ENCODE data around the gene COA5. TPM values are rescaled to one million over a fixed set of nuclear protein-coding genes. Genes with fewer than 3 reads are reported as not detected.

COA5 gene
- total and polyA plus RNA-seq, 4 donors = 20.2 to 60.7 (median 38.6) TPM

- peaks cover 3 to 62% (median 14%) of the 10 kb centered on the region in 4 donors for H3K36me3 ChIP-seq (ENCODE audit: control insufficient read depth in 4 of 4, insufficient read depth in 4 of 4, low read length in 4 of 4)
- no peak overlapping the region for H3K4me3 ChIP-seq
- H3K27ac ChIP-seq (ENCODE audit: low read depth in 1 of 2, low read length in 1 of 2) = no peak overlapping the region
- no peak for DNase-seq
- 96 to 97% methylated on average over 19 of the region's 19 CpGs for WGBS, 2 donors
- no peak for ATAC-seq (ENCODE audit: insufficient read depth, low FRiP score)
- H3K9me3 ChIP-seq (ENCODE audit: control insufficient read depth in 4 of 4, insufficient read depth in 3 of 4, low read length in 3 of 4) = no peaks in the 10 kb centered on the region
- no peaks in the 10 kb centered on the region for H3K27me3 ChIP-seq (ENCODE audit: control insufficient read depth in 3 of 3, insufficient read depth in 3 of 3, low read length in 2 of 3)
- no peak for TF ChIP-seq CTCF (IDR thresholded peaks at IDR 0.05; ENCODE audit: control extremely low read depth, extremely low read depth)
- H3K9ac ChIP-seq (ENCODE audit: insufficient read depth in 1 of 2, low read length in 2 of 2) = no peak overlapping the region
- peaks cover 0 to 7% (median 6%) of the 10 kb centered on the region in 5 donors for H3K4me1 ChIP-seq (ENCODE audit: control insufficient read depth in 5 of 5, insufficient read depth in 5 of 5, low read length in 5 of 5)
These were observed 42.4 kb downstream of the COA5 start for GRCh38 chr2:98565941-98566340.

- H3K4me3 ChIP-seq = no peak overlapping the region
- H3K4me1 ChIP-seq (ENCODE audit: control insufficient read depth in 5 of 5, insufficient read depth in 5 of 5, low read length in 5 of 5) = peaks cover 0 to 7% (median 6%) of the 10 kb centered on the region in 5 donors
- peaks cover 3 to 59% (median 15%) of the 10 kb centered on the region in 4 donors for H3K36me3 ChIP-seq (ENCODE audit: control insufficient read depth in 4 of 4, insufficient read depth in 4 of 4, low read length in 4 of 4)
- H3K9ac ChIP-seq (ENCODE audit: insufficient read depth in 1 of 2, low read length in 2 of 2) = no peak overlapping the region
- no peak for TF ChIP-seq CTCF (IDR thresholded peaks at IDR 0.05; ENCODE audit: control extremely low read depth, extremely low read depth)
- WGBS, 2 donors = 92% methylated on average over 9 of the region's 9 CpGs
- H3K27me3 ChIP-seq (ENCODE audit: control insufficient read depth in 3 of 3, insufficient read depth in 3 of 3, low read length in 2 of 3) = no peaks in the 10 kb centered on the region
- no peaks in the 10 kb centered on the region for H3K9me3 ChIP-seq (ENCODE audit: control insufficient read depth in 4 of 4, insufficient read depth in 3 of 4, low read length in 3 of 4)
- ATAC-seq (ENCODE audit: insufficient read depth, low FRiP score) (no peak), DNase-seq (no peak)
- H3K27ac ChIP-seq (ENCODE audit: low read depth in 1 of 2, low read length in 1 of 2) = no peak overlapping the region
These were observed 42.9 kb downstream of the COA5 start for GRCh38 chr2:98565286-98565860.

- ATAC-seq (ENCODE audit: insufficient read depth, low FRiP score) (no peak), DNase-seq (no peak)
- H3K9ac ChIP-seq (ENCODE audit: insufficient read depth in 1 of 2, low read length in 2 of 2) = no peak overlapping the region
- H3K36me3 ChIP-seq (ENCODE audit: control insufficient read depth in 4 of 4, insufficient read depth in 4 of 4, low read length in 4 of 4) = peaks cover 3 to 55% (median 17%) of the 10 kb centered on the region in 4 donors
- H3K4me3 ChIP-seq = no peak overlapping the region
- no peak overlapping the region for H3K27ac ChIP-seq (ENCODE audit: low read depth in 1 of 2, low read length in 1 of 2)
- WGBS, 2 donors = 85 to 91% methylated on average over 17 of the region's 17 CpGs
- TF ChIP-seq CTCF (IDR thresholded peaks at IDR 0.05; ENCODE audit: control extremely low read depth, extremely low read depth) = no peak
- H3K9me3 ChIP-seq (ENCODE audit: control insufficient read depth in 4 of 4, insufficient read depth in 3 of 4, low read length in 3 of 4) = no peaks in the 10 kb centered on the region
- peaks cover 0 to 7% (median 6%) of the 10 kb centered on the region in 5 donors for H3K4me1 ChIP-seq (ENCODE audit: control insufficient read depth in 5 of 5, insufficient read depth in 5 of 5, low read length in 5 of 5)
- H3K27me3 ChIP-seq (ENCODE audit: control insufficient read depth in 3 of 3, insufficient read depth in 3 of 3, low read length in 2 of 3) = no peaks in the 10 kb centered on the region
These were observed 43.7 kb downstream of the COA5 start for GRCh38 chr2:98564541-98565132.
